IMR-90 (cell line): ENCODE results near the gene OR13J1. TPM values are rescaled to one million over a fixed set of nuclear protein-coding genes. Genes with fewer than 3 reads are reported as not detected.

Experiments used
- ATAC-seq: fragments of 200-7000 bp; cut with Tn5 transposase; 2 replicates; pipeline ENCODE4 v1.9.1; 2020; ENCODE audit warnings: low read depth, mild to moderate bottlenecking, moderate library complexity
- BruUV-seq: library from RNA; stranded (reverse); fragments of 400-500 nt; replicated peaks from 2 replicates; lab custom pipeline; 2021; lab: Mats Ljungman, UMichigan
- CTCF ChIA-PET: fragments of 300-600 bp; formaldehyde crosslinking; extraction: SDS; loops from one replicate; lab custom pipeline; 2021; ENCODE audit warnings: antibody characterized with exemption; lab: Yijun Ruan, JAX
- POLR2A ChIA-PET: fragments of 300-600 bp; sonication (Branson Sonifier 250); formaldehyde crosslinking; loops from one replicate; lab custom pipeline; 2022; ENCODE audit warnings: antibody characterized with exemption; ENCODE audit not compliant: unreplicated experiment; lab: Charles Lee
- DNase-seq: peaks from one replicate; pipeline ENCODE4 v3.0.0; 2013
- H2AFZ ChIP-seq: replicated peaks from 2 replicates; pipeline ENCODE3; 2013; ENCODE audit warnings: low read length, mild to moderate bottlenecking; ENCODE audit not compliant: poor library complexity
- H2AK5ac ChIP-seq: 2 replicates; pipeline ENCODE4 v1.6.1; 2013; ENCODE audit warnings: low read depth, low read length, inconsistent platforms
- H2AK9ac ChIP-seq: replicated peaks from 2 replicates; pipeline ENCODE3; 2013; ENCODE audit warnings: mild to moderate bottlenecking, low read depth, low read length, moderate library complexity; ENCODE audit not compliant: poor library complexity
- H2BK120ac ChIP-seq: 2 replicates; pipeline ENCODE4 v1.6.1; 2013; ENCODE audit warnings: low read depth, low read length, inconsistent platforms
- H2BK15ac ChIP-seq: 3 replicates; pipeline ENCODE4 v1.6.1; 2013; ENCODE audit warnings: low read depth, low read length, inconsistent platforms
- H2BK20ac ChIP-seq: 2 replicates; pipeline ENCODE4 v1.6.1; 2013; ENCODE audit warnings: low read depth, mild to moderate bottlenecking, inconsistent platforms, low read length, moderate library complexity
- H2BK5ac ChIP-seq: 2 replicates; pipeline ENCODE4 v1.6.1; 2013; ENCODE audit warnings: mild to moderate bottlenecking, low read depth, low read length, inconsistent platforms; ENCODE audit not compliant: poor library complexity, severe bottlenecking
- H3K14ac ChIP-seq: replicated peaks from 2 replicates; pipeline ENCODE4 v1.6.1; 2013; ENCODE audit warnings: low read depth, low read length, inconsistent platforms
- H3K18ac ChIP-seq: 2 replicates; pipeline ENCODE4 v1.6.1; 2013; ENCODE audit warnings: low read depth, low read length, control low read depth
- H3K23ac ChIP-seq: 2 replicates; pipeline ENCODE4 v1.6.1; 2013; ENCODE audit warnings: low read depth, low read length, inconsistent platforms
- H3K27ac ChIP-seq: 2 replicates; pipeline ENCODE4 v1.5.1; 2013; ENCODE audit warnings: mild to moderate bottlenecking, control low read depth, low read length; ENCODE audit not compliant: insufficient read depth
- H3K27me3 ChIP-seq: 2 replicates; pipeline ENCODE4 v1.6.1; 2013; ENCODE audit warnings: low read length; ENCODE audit not compliant: control insufficient read depth, insufficient read depth
- H3K36me3 ChIP-seq: 2 replicates; pipeline ENCODE4 v1.6.1; 2013; ENCODE audit warnings: low read length, mixed read lengths; ENCODE audit not compliant: control insufficient read depth, insufficient read depth
- H3K4ac ChIP-seq: 2 replicates; pipeline ENCODE4 v1.6.1; 2013; ENCODE audit warnings: low read depth, low read length, inconsistent platforms
- H3K4me1 ChIP-seq: 2 replicates; pipeline ENCODE4 v1.6.1; 2013; ENCODE audit warnings: low read length, mixed read lengths; ENCODE audit not compliant: control insufficient read depth, insufficient read depth
- H3K4me2 ChIP-seq: 2 replicates; pipeline ENCODE4 v1.6.1; 2013; ENCODE audit warnings: low read depth, mild to moderate bottlenecking, control low read depth, low read length, moderate library complexity
- H3K4me3 ChIP-seq: 2 replicates; pipeline ENCODE4 v1.5.1; 2013; ENCODE audit warnings: low read depth, mild to moderate bottlenecking, control low read depth, low read length, moderate library complexity; ENCODE audit not compliant: insufficient read depth
- H3K56ac ChIP-seq: 2 replicates; pipeline ENCODE4 v1.6.1; 2013; ENCODE audit warnings: low read length, inconsistent platforms; ENCODE audit not compliant: insufficient read depth; ENCODE audit errors: extremely low read depth
- H3K79me1 ChIP-seq, 2 experiments: 2 replicates each; pipeline ENCODE4 v1.6.1; 2013; ENCODE audit warnings: low read length in 2 of 2, inconsistent platforms in 1 of 2, low read depth in 1 of 2
- H3K9ac ChIP-seq: 2 replicates; pipeline ENCODE4 v1.6.1; 2013; ENCODE audit warnings: low read depth, low read length, control low read depth
- H3K9me1 ChIP-seq: 2 replicates; pipeline ENCODE4 v1.6.1; 2013; ENCODE audit warnings: low read length, inconsistent platforms; ENCODE audit not compliant: insufficient read depth
- H3K9me3 ChIP-seq: 2 replicates; pipeline ENCODE4 v1.6.1; 2013; ENCODE audit warnings: low read length; ENCODE audit not compliant: control insufficient read depth, insufficient read depth
- H4K20me1 ChIP-seq: 2 replicates; pipeline ENCODE4 v1.6.1; 2013; ENCODE audit warnings: low read length, inconsistent platforms; ENCODE audit not compliant: insufficient read depth
- H4K5ac ChIP-seq: 2 replicates; pipeline ENCODE4 v1.6.1; 2013; ENCODE audit warnings: mild to moderate bottlenecking, low read depth, low read length, control low read depth
- H4K8ac ChIP-seq, 2 experiments: 2 replicates each; pipeline ENCODE4 v1.6.1; 2013; ENCODE audit warnings: low read depth in 2 of 2, low read length in 2 of 2, control low read depth in 1 of 2, inconsistent platforms in 1 of 2
- H4K91ac ChIP-seq: 2 replicates; pipeline ENCODE4 v1.6.1; 2013; ENCODE audit warnings: low read depth, low read length, inconsistent platforms; ENCODE audit not compliant: insufficient read depth
- CEBPB ChIP-seq: IDR thresholded peaks from 2 replicates; pipeline ENCODE4 v1.6.1; 2012; ENCODE audit warnings: low read depth, low read length, improper control_type of control experiment
- ELK1 ChIP-seq: fragments of 150-350 bp; IDR thresholded peaks from 2 replicates; pipeline ENCODE4 v1.6.1; 2016; ENCODE audit warnings: low read depth, mild to moderate bottlenecking, low read length, moderate library complexity, borderline replicate concordance
- RAD21 ChIP-seq: IDR thresholded peaks from 2 replicates; pipeline ENCODE4 v1.6.1; 2012; ENCODE audit warnings: low read length, improper control_type of control experiment
- RFX5 ChIP-seq: IDR thresholded peaks from 2 replicates; pipeline ENCODE4 v1.8.0; 2012; ENCODE audit warnings: low read depth, mild to moderate bottlenecking, low read length, moderate library complexity
- WGBS, 2 experiments: methylation state at CpG; one replicate each; pipeline versions ENCODE4 v1.1.5 to v1.1.7; 2013; ENCODE audit warnings: missing lambda C conversion rate in 2 of 2; ENCODE audit not compliant: insufficient read length in 1 of 2; ENCODE audit errors: extremely low coverage in 2 of 2; 5-methylcytosine and 5-hydroxymethylcytosine counted together
- dilution Hi-C: fragments of 300-500 bp; cut with HindIII; formaldehyde crosslinking; loops from one replicate; pipeline ENCODE4 v1.14.3; 2018; ENCODE audit warnings: low sequenced_read_pairs; ENCODE audit not compliant: unreplicated experiment
- in situ Hi-C: fragments of 300-500 bp; cut with MboI; formaldehyde crosslinking; loops from 3 replicates; pipeline ENCODE4 v1.14.3; 2019; ENCODE audit warnings: low sequenced_read_pairs, inconsistent platforms, mixed read lengths
- intact Hi-C: fragments of 100-400 bp; cut with micrococcal nuclease; formaldehyde crosslinking; loops from 2 replicates; pipeline ENCODE4 v1.10.0; 2022
- polyA plus RNA-seq, 3 experiments: library from polyadenylated mRNA; depleted of rRNA; stranded (reverse); fragments of >200 nt; gene quantifications; 2 replicates each; pipeline ENCODE4 v1.2.3, GENCODE V29; 2012; ENCODE audit warnings: low replicate concordance in 1 of 3
- total RNA-seq: library from RNA; depleted of rRNA; stranded (reverse); fragments of >200 nt; gene quantifications from 2 replicates; pipeline ENCODE4 v1.2.3, GENCODE V29; 2012

The OR13J1 gene
- total and polyA plus RNA-seq, 2 of the 4 experiments (the other 2 are of a cell fraction) = not detected

GRCh38 chr9:35844628-35845270 lies 25.5 kb downstream of the OR13J1 start:
- H3K9me3 ChIP-seq = no peaks in the 10 kb centered on the region
- H3K36me3 ChIP-seq = peaks cover 9% of the 10 kb centered on the region
- H3K9ac ChIP-seq = peak overlapping the region; percentile 38; the same call in 1 of the 2 replicates
- H3K14ac ChIP-seq = 0 out of 2 replicates have a peak overlapping the region, but pooled peaks have one; percentile 15
- no peak overlapping the region for H3K23ac ChIP-seq
- H3K4me2 ChIP-seq = peak overlapping the region; percentile 44; the same call in 1 of the 2 replicates
- DNase-seq (peak; percentile 94), ATAC-seq (peak; percentile 51)
- H3K56ac ChIP-seq = no peak overlapping the region; the same call in 1 of the 2 replicates
- H2AFZ ChIP-seq = no peak overlapping the region
- no peak overlapping the region for H2AK9ac ChIP-seq
- H3K18ac ChIP-seq = peak overlapping the region; percentile 56; the same call in 1 of the 2 replicates
- ChIA-PET CTCF (interaction anchor here (2.3 kb wide), 1 partner anchor 37 kb away, joined by 6 read pairs; no protein-coding TSS in a partner anchor), POLR2A (no interaction called here)
- peaks cover 23% of the 10 kb centered on the region for H3K9me1 ChIP-seq
- dilution Hi-C loops (no loop called here), in situ Hi-C loops (no loop called here), intact Hi-C loops (loop anchor here (2.0 kb wide), 1 partner anchor 16 kb away; the partner anchor contains the start of genes FAM221B and TMEM8B)
- BruUV-seq = no TSS peak
- peak overlapping the region; percentile 47 for H3K4ac ChIP-seq
- peak overlapping the region; percentile 89 for H2AK5ac ChIP-seq
- no peaks in the 10 kb centered on the region for H3K27me3 ChIP-seq
- peak overlapping the region; percentile 86 for H2BK15ac ChIP-seq
- WGBS, 2 experiments = no CpG with 5 or more reads among the region's 7 CpGs
- TF ChIP-seq RFX5 (peak; percentile 11; the same call in 1 of the 2 replicates), ELK1 (no peak), RAD21 (no peak), CEBPB (peak; percentile 51; the same call in 1 of the 2 replicates)
- no peak overlapping the region for H3K4me3 ChIP-seq
- H4K8ac ChIP-seq = no peak overlapping the region; a peak in 1 of 4 replicates
- H3K79me1 ChIP-seq = peaks cover 4 to 6% of the 10 kb centered on the region in 2 experiments; a peak in 1 of 4 replicates
- peak overlapping the region; percentile 42; the same call in 1 of the 2 replicates for H2BK120ac ChIP-seq
- H3K27ac ChIP-seq = peak overlapping the region; percentile 81
- H3K4me1 ChIP-seq = peaks cover 20% of the 10 kb centered on the region
- H2BK20ac ChIP-seq = peak overlapping the region; percentile 85
- H4K91ac ChIP-seq = peak overlapping the region; percentile 64; the same call in 1 of the 2 replicates
- peaks cover 9% of the 10 kb centered on the region; the same call in 1 of the 2 replicates for H4K20me1 ChIP-seq
- peak overlapping the region; percentile 67 for H2BK5ac ChIP-seq
- peak overlapping the region; percentile 18; the same call in 1 of the 2 replicates for H4K5ac ChIP-seq
